HG03196 (cell line): ENCODE results near the gene CTNND2.

Source experiments
- ATAC-seq: cut with Tn5 transposase; IDR thresholded peaks from one replicate; pipeline ENCODE4 v1.9.1; 2021; ENCODE audit not compliant: unreplicated experiment

Gene CTNND2

DNA sequence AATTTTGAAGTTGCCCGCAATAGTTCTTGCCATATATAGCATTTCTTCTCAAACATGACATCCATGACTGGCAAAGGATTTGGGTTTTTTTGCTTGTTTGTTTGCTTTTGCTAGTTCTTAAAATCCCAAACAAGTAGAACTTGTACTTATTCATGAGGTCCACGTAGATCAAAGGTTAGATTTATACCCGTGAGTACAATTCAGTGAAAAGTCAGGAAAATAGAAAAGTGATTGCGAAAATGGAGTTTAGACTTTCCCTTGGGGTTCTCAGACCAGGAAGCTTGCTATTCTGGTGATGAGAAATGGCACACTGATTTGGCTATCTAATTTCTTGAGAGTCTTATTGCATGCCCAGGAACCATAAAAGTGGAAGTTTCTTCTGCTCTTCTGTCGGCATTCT, 304.7 kb downstream of the CTNND2 start:
- no peak for ATAC-seq

DNA sequence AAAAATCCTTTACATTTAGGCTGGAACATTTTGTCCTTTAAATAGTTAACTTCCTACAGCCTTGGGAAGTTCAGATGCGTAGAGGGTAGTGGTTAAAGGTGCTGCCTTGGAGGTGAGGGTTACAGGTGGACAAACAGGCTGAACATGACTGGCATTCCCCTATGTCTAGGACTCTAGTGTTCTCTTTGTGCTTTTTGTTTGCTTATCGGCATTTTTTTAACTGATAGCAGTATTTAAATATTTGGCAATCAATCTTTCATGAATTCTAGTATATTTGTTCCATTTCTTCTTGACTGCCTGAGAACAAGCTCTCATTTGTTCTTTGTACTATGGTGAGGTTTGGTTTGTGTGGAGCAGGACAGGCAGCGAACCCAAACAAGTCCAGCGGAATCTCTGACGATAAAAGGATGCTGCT, 307.6 kb downstream of the CTNND2 start:
- no peak for ATAC-seq

DNA sequence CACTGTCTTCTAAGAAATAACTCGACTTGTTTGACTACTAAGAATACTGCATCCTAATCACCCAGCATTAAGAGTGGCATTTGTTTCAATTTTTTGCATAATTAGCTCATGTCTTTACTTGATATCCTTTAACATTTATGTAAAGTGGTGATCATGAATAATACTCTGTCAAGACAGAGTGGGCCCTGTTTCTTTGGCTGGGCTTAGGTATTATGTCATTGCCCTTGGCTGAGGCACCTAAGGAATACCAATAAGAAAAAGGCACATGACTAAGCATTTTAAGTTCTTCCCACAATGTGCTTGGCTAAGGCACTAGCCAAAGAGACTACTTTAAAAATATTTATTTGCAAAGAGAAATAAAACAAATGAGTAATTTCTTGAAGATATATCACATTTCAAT, 308.1 kb downstream of the CTNND2 start:
- ATAC-seq = no peak

DNA sequence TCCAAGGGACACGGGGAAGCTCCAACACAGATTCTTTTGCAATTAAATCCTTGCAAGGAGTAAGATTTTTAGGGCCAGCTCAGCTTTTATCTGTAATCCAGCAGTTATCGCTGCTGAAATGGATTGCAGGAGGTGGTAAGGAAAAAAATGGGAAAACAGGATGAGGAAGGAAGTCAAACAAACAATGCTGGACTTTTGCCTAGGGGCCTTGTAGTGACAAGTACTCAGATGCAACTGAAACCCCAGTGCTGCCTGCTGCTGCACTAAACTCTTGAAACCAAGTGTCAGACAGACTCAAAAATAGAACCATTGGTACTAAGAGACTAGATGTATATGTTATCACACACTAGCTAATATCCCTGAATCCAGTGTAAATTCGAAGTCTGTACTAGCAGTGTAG, 309.2 kb downstream of the CTNND2 start:
- ATAC-seq = no peak

DNA sequence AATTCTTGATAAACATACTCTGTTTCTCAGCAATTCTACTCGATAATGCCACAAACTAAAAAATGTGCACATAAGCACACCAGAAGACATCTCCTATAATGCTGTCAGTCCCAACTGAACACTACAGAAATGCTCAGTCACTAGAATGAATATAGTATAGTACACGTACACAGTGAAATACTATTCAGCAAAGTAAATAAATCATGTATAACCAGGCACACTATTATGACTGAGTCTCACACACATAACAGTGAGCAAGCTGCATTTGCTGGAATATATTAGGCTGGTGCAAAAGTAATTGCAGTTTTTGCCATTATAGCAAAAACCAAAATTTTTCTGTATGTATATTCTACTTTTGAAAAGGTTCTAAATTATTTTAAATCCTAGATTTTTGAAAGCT, 310.2 kb downstream of the CTNND2 start:
- no peak for ATAC-seq

DNA sequence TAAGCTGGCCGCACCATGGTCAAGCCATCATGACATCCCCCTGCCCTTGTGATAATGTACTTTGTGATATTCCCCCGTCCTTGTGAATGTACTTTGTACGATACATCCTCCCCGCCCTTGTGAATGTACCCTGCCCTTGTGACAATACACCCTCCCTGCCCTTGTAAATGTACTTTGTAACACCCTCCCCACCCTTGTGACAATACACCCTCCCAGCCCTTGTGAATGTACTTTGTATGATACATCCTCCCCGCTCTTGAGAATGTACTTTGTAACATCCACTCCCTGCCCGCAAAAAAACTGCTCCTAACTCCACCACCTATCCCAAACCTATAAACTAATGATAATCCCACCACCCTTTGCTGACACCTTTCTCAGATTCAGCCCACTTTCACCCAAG, 313.8 kb downstream of the CTNND2 start:
- no peak for ATAC-seq

DNA sequence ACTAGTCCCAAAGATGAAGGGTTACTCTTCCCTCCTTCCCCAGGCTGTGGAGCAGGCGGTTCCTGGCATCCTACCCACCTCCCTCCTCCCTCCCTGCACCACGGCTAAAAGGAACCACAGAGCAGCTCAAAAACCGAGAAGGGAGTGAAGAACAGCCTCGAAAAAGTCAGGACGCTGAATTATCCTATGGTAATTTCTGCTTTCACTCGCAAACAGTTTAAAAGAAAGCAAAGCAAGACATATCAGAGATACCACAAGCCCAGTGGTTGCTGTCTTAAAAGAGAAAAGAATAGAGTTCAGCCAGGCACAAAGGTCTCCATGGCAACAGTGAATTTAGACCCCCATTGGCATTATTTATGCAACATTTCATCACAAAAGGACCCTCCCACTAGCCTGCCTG, 315.4 kb downstream of the CTNND2 start:
- ATAC-seq = no peak

DNA sequence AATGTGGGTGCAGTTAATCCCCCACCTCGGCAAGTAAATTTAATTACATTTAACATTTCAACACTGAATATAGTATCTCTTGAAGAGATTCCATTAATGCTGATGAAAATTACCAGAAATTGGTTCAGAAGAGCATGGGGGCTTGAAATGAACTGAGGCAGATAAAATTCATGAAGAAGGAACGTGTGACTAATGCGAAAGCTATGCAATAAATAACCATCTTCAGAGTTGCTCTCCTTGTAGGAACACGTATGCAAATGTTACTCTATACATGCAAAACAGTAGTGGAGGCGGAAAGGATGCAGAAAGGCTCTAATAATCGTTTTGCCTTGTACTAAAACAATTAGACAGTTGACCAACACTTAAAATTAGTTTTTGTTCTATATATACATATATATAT, 320.2 kb downstream of the CTNND2 start:
- no peak for ATAC-seq

DNA sequence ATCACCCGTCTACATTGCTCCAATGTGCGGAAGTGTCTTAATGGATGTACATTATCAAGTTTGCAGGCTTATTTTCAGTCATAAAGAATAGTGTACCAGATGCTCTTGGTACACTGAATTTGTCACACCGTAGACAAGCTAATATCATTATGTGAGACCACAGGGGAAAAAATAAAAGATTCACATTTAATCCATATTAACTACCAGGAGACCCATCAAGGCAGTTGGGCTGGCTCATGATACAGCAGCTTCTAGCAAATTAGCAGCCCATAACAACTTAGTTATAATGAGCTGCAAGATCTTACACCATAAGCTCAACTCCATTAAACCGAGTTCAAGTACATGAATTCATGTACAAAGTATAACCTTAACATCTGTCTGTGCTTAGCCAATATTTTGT, 324.9 kb downstream of the CTNND2 start:
- ATAC-seq = no peak

DNA sequence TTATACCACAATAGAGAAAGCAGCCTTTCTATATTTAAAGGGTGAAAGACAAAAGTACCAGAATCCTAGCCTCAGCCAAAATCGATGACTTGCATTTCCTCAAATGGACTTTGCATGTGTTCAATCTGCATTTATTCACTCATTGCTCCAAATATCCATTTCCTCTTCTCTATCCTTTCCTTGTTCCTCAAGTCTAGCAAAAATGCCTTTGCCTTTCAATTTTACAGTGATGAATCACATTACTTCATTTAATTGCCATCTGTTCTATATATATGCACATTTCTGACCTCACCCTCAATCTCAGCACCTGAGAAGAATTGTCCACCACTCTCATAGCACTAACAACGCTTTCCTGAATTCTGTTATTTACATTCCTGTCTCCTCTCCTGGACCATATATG, 329.5 kb downstream of the CTNND2 start:
- no peak for ATAC-seq

DNA sequence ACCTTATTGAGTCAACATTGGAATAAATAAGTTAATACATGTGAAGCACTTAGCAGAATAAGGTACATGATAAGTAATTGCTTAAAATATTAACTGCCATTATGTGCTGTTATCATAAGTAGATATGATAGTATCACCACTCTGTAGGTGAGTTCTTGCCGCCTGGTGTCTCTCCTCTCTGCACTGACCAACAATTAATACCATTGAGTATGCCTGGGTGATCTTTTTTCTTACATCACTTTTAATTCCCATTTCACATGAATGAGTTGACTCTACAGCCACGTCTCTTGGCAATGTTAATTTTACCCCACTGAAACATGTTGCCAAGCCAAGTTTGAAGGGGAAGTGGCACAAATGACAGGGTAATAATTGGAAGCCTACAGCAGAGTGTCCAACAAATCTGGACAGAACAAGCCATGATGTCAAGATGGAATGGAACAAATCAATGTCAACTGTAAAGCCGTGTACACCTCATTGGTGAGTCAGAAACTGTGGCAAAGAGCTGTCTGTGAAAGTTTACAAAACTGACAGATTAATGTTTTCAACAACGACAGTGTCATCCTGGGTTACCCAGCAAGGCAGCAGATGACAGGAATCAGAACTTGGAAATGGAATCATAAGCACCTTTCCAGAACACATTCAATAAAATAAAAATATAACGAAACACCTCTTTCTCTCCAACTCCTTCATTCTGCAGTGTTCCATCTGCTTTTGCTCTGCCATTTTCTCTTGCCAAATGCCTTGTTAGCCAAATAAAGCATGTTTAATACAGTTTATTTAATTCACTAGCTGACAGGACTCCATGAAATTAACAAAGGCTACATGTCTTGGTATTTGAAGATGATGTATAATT, 330.9 kb downstream of the CTNND2 start:
- ATAC-seq = no peak

DNA sequence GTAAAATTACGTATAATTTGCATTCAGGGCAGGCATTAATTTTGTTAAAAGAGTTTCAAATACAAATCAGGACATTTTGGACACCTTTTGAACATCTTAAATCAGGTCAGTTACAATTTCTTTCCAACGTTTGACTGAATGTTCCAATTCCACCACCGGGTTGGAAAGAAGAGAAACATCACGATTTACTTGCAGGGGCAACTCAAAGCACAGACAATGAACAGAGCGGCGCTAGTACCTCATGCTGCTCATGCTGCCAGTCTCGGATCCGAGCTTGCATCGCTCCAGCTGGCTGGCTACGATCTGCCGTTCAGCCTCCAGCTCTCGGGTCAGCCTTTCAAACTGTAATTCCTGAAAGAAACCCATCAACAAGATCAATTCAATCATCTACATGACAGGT, 339.5 kb downstream of the CTNND2 start:
- no peak for ATAC-seq

DNA sequence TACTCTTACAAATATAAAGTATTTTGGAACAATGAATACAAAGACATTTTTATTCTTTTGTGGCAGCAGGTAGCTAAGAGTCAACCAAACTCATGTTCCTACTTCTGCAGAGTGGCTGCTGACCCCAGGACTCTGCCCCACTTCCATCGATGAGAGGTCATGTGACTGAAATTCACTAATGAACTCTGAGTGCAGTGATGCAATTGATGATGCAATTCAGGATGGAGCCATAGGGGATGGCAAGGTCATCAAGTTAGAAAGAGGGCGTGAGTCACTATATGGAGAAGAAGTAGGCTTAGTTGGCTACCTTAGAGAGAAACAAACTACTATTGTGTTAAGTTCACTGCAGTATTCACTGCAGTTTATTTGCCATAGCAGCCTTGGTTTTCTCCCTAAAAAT, 340.4 kb downstream of the CTNND2 start:
- no peak for ATAC-seq

DNA sequence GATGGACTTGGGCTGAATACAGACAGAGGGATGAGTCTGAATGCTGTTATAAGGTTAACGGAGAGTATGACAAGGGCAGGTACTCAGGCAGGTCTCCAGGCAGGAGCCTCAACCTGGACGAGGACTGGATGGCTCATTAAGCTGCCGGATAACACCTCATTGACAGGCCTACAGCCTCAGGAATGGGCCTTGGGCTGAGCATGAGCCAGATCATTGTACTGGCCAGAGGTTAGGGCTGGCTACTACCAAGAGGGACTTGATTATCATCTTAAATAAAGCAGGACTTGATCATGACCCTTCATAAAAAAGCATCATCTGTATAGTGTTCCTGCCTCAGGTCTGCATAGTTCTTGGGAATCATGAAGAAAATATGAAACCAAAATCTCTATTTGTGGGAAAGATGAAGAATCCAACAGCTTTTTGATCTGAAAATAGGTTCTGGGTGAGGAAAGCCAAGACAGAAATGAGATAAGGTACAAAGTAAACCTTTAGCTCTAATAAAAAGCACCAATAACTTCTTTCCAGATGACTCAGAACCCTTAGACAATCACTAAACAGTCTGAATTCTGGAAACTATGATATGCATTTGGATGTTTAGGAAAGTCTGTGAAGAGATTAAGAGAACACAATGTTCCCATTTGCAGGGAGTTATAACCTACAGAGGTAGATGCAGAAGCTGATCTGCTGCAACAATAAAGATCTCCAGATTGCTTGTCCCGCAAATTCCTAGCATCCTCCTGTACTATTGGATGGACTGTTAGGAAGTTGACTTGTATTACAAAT, 343.1 kb downstream of the CTNND2 start:
- ATAC-seq = no peak

DNA sequence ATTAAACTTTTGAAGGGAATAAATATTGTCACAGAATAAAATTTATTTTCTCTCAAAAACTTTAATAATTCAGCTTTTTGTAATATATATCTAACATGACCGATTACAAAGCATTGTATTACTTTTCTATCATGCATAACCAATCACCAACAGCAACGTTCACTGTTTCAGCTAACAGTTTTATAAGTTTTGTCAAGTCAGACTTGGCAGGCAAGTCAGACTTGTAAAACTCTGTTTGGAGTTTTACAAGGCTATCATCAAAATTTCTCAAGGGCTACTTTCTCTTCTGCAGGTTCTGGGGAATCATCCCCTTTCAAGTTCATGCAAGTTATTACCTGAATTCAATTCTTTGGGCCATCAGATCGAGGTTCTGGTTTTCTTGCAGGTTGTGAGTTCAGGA, 347.2 kb downstream of the CTNND2 start:
- no peak for ATAC-seq

DNA sequence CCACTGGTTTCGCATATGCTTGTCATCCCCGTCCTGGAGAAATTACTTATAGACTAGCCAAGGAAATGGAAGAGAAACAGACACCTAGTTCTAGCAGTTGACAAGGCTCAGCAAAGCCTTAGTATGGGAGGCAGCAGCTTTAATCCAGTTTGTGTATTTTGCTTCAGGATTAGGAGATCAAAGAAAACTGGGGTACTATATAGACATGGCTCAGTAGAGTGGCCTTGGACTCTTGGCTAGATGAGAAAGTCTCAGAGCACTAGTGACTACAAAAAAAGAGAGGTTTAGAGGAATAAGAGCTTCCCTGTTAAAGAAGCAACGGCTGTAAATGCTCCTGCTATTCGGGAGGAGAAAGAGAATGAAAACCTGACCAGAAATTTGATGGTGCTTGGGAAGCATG, 349.1 kb downstream of the CTNND2 start:
- no peak for ATAC-seq

DNA sequence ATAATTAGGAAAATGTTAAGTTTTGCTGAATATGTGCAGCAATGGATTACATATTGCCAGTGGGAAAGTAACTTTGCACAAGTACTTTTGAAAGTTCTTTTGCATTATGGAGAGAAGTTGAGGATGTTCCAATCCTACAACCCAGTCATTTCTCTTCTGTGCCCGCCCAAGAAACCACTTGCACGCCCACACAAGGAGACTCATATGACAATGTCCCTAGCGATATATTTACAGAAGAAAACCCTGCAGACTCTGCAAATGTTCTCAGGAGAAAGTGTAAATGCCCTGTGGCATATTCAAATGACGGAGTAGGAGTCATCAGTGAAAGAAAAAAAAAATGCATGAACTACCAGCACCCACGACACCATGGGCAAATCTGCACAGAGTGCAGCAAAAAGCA, 356.5 kb downstream of the CTNND2 start:
- no peak for ATAC-seq

DNA sequence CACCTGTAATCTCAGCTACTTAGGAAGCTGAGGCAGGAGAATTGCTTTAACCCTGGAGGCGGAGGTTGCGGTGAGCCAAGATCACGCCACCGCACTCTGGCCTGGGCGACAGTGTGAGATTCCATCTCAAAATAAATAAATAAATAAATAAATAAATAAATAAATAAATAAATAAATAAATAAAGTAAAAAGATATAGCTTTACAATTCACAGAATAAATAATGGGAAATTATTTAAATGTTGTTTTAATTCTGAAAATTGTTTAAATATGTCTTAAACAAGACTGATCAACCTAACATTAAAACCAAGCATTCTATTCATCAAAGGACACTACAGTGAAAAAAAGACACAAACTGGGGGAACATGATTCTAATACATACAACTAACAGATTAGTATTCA, 357.1 kb downstream of the CTNND2 start:
- ATAC-seq = no peak

DNA sequence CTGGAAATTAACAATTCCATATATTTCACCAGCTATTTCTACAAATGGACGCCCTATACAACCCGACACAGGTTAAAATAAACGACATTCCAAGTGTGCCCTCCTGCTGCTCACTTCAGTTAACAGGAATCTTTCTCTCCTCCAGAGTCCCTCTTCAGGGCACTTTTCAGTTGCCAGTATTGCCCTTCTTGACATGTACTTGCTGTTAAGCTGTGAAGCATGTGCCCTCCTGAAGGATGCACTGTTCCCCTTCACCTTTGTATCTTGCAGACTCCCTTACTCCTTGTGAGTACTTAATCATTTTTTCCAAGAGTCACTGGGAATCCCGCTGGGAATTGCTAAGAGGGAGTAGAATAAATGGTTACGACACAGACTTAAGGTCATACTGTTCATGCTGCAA, 364.1 kb downstream of the CTNND2 start:
- no peak for ATAC-seq

DNA sequence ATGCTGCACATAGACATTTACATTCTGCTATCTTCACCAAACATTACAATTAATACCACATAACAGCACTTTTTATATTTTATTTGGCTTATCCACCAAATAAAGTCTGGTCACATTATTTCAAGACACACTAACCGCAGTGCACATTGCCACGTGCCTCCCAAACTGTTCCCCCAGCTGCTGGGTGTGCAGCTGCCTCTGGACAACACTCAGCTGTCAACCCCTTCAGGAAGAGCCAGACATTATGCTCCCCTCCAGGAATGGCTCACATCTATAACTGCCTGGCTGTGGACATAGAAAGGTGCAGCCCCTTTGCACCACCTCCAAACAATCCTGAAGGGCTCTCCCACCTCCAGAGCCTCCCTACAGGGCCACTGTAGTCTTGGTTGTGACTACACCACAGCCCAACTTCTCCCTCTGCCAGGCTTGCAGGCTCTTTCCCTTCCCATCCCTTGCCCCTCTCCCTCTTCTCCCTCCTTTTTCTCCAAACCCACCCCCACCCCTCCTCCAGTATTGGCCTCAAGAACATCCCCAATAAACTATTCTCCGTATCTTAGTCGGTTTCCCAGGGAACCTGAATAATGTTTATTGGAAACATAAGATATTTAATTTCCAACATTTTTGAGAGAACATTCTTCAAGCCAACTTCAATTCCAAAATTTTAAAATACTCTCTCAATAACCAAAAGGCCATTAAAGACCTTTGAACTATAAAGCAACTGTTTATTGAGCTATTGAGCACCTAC, 372.3 kb downstream of the CTNND2 start:
- no peak for ATAC-seq

DNA sequence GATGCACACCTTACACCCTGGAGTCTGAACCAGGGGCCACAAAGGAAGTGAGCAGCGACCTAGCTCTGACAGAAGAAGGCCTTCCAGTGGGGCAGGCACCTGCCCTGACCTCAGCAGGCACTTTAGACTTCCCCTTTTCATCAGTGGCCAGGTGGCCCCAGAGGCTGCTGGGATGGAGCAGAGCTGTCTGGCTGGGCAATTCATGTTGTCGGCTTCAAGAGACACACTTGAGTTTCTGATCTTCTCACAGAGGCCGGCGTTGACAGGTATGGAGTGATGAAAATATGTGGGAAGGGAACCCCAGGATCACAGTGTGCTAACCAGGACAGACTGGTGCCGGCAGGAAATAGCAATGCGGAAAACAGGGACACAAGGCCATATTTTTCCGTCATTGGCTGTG, 375.5 kb downstream of the CTNND2 start:
- no peak for ATAC-seq
